Activated CD8-positive, alpha-beta T cell treated with anti-CD3 and anti-CD28 coated beads for 36 hours (primary cell): ENCODE results near the gene ATP5F1D. TPM values are rescaled to one million over a fixed set of nuclear protein-coding genes. Genes with fewer than 3 reads are reported as not detected.

Experiments used
- ATAC-seq: fragments of 200-7000 bp; cut with Tn5 transposase; one replicate; pipeline ENCODE4 v1.10.0; 2021; ENCODE audit warnings: mild to moderate bottlenecking, moderate library complexity
- CTCF ChIA-PET: fragments of 350-600 bp; sonication (Branson Sonifier 250); formaldehyde crosslinking; loops from one replicate; lab custom pipeline; 2021; ENCODE audit warnings: antibody characterized with exemption; lab: Charles Lee
- POLR2A ChIA-PET: fragments of 350-600 bp; sonication (Branson Sonifier 250); formaldehyde crosslinking; loops from one replicate; lab custom pipeline; 2021; ENCODE audit warnings: antibody characterized with exemption; lab: Charles Lee
- DNase-seq: peaks from one replicate; pipeline ENCODE4 v3.0.0-alpha.2; 2020
- H3K27ac Mint-ChIP-seq: one replicate; pipeline ENCODE4 v1.8.0; 2021; ENCODE audit warnings: mild to moderate bottlenecking, mixed read lengths
- H3K27me3 Mint-ChIP-seq: one replicate; pipeline ENCODE4 v1.8.0; 2021; ENCODE audit warnings: mixed read lengths
- H3K36me3 Mint-ChIP-seq: one replicate; pipeline ENCODE4 v1.8.0; 2021; ENCODE audit warnings: low read depth, mixed read lengths
- H3K4me1 Mint-ChIP-seq: one replicate; pipeline ENCODE4 v1.8.0; 2021; ENCODE audit warnings: low read depth, mixed read lengths
- H3K4me3 Mint-ChIP-seq: one replicate; pipeline ENCODE4 v1.8.0; 2021; ENCODE audit warnings: mild to moderate bottlenecking, moderate library complexity, mixed read lengths
- H3K9me3 Mint-ChIP-seq: one replicate; pipeline ENCODE4 v1.8.0; 2021; ENCODE audit warnings: mixed read lengths
- intact Hi-C: fragments of 100-400 bp; cut with micrococcal nuclease; formaldehyde crosslinking; loops from one replicate; pipeline ENCODE4 v1.10.0; 2022
- total RNA-seq, 2 experiments: library from RNA; stranded (reverse); gene quantifications; one replicate each; pipeline ENCODE4 v1.2.3, GENCODE V29; 2021
- TF ChIP-seq, protein P1 (sequence below): fragments of 200-600 bp; IDR thresholded peaks from one replicate; pipeline ENCODE4 v1.8.0; 2022; ENCODE audit warnings: antibody characterized with exemption, mild to moderate bottlenecking

Gene ATP5F1D
- total RNA-seq, 2 experiments from 2014 or later, result 186 to 199 TPM

DNA sequence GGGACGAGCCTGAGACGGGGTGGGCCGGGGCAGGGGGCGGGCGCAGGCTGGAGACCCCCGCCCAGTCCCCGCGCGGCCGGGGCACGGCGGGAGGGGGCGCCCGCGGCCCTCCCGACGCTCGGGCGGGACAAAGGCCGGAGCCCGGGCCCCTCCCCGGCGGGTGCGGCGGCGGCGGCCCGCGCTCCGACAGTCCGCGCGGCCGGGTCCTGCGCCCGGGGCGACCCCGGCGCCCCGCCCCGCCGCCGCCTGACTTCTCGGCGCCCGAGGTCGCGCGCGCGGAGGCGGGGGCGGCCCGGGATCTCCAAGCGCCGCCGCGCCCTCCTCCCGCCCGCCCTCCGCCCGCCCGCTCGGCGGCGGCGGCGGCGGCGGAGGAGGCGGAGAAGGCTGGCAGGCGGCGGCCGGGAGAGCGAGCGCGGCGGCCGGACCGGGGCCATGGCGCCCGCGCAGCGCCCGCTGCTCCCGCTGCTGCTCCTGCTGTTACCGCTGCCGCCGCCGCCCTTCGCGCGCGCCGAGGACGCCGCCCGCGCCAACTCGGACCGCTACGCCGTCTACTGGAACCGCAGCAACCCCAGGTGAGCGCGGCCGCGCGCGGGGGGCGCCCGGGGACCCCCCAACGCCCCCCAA lies 44.3 kb downstream of the ATP5F1D start, which contains the start of gene EFNA2:
Gene EFNA2 (plus strand): TSS at position 137 of the 624 bp plus-strand sequence. CDS start 296 bp downstream, at position 433.
- no peak within 1 kb of the TSS for H3K27ac Mint-ChIP-seq
- no peak for ATAC-seq
- intact Hi-C loops, result no loop called here
- TF ChIP-seq, protein P1, sequence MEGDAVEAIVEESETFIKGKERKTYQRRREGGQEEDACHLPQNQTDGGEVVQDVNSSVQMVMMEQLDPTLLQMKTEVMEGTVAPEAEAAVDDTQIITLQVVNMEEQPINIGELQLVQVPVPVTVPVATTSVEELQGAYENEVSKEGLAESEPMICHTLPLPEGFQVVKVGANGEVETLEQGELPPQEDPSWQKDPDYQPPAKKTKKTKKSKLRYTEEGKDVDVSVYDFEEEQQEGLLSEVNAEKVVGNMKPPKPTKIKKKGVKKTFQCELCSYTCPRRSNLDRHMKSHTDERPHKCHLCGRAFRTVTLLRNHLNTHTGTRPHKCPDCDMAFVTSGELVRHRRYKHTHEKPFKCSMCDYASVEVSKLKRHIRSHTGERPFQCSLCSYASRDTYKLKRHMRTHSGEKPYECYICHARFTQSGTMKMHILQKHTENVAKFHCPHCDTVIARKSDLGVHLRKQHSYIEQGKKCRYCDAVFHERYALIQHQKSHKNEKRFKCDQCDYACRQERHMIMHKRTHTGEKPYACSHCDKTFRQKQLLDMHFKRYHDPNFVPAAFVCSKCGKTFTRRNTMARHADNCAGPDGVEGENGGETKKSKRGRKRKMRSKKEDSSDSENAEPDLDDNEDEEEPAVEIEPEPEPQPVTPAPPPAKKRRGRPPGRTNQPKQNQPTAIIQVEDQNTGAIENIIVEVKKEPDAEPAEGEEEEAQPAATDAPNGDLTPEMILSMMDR, result no peak
- no peaks in the 10 kb centered on the region for H3K36me3 Mint-ChIP-seq
- DNase-seq, result no peak
- peak within 1 kb of the TSS; percentile 43 for H3K4me3 Mint-ChIP-seq
- peaks cover 25% of the 10 kb centered on the region for H3K27me3 Mint-ChIP-seq
- CTCF ChIA-PET, result no interaction called here
- POLR2A ChIA-PET, result no interaction called here
- H3K9me3 Mint-ChIP-seq, result no peaks in the 10 kb centered on the region
- H3K4me1 Mint-ChIP-seq, result peaks cover 2% of the 10 kb centered on the region

DNA sequence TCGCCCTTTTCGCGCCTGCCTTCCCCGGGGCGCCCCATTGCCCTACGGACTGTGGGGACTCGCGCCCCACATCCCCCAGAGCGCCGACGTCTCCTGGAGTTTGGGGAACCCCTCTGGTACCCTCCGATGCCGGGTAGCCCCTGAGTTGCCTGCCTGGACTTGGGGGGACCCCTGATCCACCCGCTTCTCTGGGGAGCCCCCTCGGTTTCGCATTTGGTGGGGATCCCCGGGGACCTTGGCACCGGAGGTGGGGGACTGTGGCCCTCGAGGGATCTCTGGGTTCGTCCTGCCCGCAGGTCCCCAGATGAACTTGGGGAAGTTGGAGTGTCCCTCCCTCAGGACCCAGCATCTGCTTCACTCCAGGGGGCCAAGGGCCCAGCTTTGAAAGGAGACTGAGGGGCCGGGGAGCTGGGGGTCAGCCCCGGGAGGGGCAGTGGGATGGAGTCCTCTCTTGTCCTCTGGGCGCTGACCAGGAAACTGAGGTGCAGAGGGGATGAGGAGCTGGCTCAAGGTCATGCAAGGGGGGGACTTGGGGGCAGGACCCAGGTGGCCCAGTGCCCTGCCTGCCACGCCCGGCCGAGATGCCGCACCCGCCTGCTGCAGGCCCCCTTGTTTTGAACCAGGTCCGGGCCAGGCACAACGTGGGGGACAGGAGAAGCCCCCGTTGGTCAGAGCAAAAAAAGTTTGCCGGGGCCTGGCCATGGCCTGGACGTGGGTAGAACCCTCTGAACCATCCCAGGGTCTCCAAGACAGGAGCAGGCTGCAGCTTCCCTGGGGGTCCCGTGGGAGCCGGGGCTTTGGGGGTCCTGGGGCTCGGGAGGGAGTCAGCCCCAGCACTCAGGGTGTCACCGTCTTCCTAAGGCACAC lies 45.2 kb downstream of the ATP5F1D start:
- ATAC-seq, result no peak
- ChIA-PET POLR2A (no interaction called here), CTCF (no interaction called here)
- TF ChIP-seq, protein P1, result no peak
- peaks cover 2% of the 10 kb centered on the region for H3K4me1 Mint-ChIP-seq
- DNase-seq, result no peak
- H3K36me3 Mint-ChIP-seq, result no peaks in the 10 kb centered on the region
- intact Hi-C loops, result no loop called here
- H3K27me3 Mint-ChIP-seq, result peaks cover 25% of the 10 kb centered on the region
- H3K4me3 Mint-ChIP-seq, result peak overlapping the region; percentile 43
- no peak overlapping the region for H3K27ac Mint-ChIP-seq
- no peaks in the 10 kb centered on the region for H3K9me3 Mint-ChIP-seq

DNA sequence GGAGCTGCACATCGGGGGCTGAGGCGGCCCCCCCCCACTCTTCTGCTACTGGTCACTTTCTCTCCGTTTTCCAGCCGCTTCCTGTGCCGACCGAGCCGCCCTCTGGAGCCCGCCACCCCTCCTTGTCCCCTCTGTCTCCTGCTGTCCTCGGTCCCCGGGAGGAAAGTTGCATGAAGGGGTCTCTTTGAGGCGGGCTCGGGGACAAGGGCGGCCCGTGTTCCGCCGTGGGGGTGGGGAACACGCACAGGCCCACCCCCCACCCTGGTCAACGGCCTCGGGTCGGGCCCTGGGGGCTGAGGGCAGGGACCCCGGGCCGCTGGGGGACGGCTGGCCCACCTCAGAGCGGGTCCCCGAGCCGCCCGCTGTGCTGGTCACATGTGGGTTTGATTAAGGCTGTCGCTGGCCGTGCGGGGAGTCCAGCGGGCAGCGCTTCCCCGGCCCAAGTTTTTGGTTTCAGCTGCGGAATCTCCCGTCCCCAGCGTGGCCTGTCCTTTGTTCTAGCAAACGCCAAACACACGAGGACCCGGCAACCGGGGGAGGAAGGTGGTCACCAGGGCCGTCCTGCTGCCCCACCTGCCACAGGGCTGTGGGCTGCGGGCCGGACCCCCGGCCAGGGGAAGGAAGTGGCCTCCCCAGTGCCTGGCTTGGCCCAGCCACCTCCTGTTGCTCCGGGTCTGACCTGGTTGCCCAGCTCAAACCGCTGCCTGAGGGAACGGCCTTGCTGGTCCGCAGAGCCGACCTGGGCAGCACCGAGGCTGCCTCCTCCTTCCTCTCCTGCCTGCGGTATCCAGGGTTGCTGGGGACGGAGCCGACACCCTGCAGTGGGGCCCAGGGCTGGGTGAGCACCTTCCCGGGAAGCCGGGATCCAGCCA lies 46.0 kb downstream of the ATP5F1D start:
- H3K27me3 Mint-ChIP-seq, result peaks cover 29% of the 10 kb centered on the region
- no peak overlapping the region for H3K27ac Mint-ChIP-seq
- POLR2A ChIA-PET, result no interaction called here
- no peaks in the 10 kb centered on the region for H3K9me3 Mint-ChIP-seq
- CTCF ChIA-PET, result no interaction called here
- intact Hi-C loops, result no loop called here
- H3K4me3 Mint-ChIP-seq, result no peak overlapping the region
- TF ChIP-seq, protein P1, result no peak
- no peak for DNase-seq
- H3K4me1 Mint-ChIP-seq, result peaks cover 2% of the 10 kb centered on the region
- no peak for ATAC-seq
- no peaks in the 10 kb centered on the region for H3K36me3 Mint-ChIP-seq

DNA sequence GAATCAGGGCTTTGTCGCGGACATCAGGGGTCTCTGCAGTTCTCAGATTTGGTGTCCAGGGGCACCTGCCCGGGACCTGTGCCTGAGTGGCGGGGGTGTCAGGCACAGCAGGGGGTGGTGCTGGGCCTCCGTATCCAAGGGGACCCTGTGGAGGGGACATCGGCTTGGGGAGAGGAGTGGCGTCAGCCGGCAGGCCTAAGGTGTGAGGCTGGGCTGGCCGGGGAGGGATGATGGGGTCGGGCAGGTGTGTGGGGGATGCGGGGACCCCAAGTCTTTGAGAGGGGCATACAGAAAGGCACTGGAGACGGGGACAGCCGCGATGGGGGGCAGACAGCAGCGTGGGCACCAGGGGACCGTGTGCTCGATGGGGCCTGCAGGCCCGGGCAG lies 46.7 kb downstream of the ATP5F1D start:
- Mint-ChIP-seq H3K4me1 (peaks cover 2% of the 10 kb centered on the region), H3K27ac (no peak overlapping the region), H3K9me3 (no peaks in the 10 kb centered on the region), H3K36me3 (no peaks in the 10 kb centered on the region), H3K27me3 (peaks cover 30% of the 10 kb centered on the region), H3K4me3 (no peak overlapping the region)
- TF ChIP-seq, protein P1, result no peak
- CTCF ChIA-PET, result no interaction called here
- intact Hi-C loops, result no loop called here
- POLR2A ChIA-PET, result no interaction called here
- DNase-seq (no peak), ATAC-seq (no peak)
